Vagina (tissue), 2 donors: Measurements from ENCODE around the gene S100A1.

ENCODE experiments used
- CTCF ChIP-seq, 3 experiments: fragments of 450-650 bp in 2 of 3; fragments of 200-600 bp in 1 of 3; sonication (generic) in 1 of 3; IDR thresholded peaks; one replicate each; pipeline ENCODE4 v1.5.1; 2017 to 2019; ENCODE audit warnings: antibody characterized with exemption in 3 of 3, mild to moderate bottlenecking in 2 of 3, moderate library complexity in 2 of 3
- POLR2A ChIP-seq, 2 donors: fragments of 450-650 bp; IDR thresholded peaks; one replicate each; pipeline ENCODE4 v1.6.1; 2017; ENCODE audit warnings: antibody characterized with exemption in 2 of 2, mild to moderate bottlenecking in 2 of 2, moderate library complexity in 2 of 2

- TF ChIP-seq CTCF (IDR thresholded peaks at IDR 0.05) (no peak), POLR2A (IDR thresholded peaks at IDR 0.05) (no peak)
Observed at GRCh38 chr1:153659656-153660055, 31.4 kb downstream of the S100A1 start.
